ENCODE data around the gene DMD.

The DMD gene

DNA sequence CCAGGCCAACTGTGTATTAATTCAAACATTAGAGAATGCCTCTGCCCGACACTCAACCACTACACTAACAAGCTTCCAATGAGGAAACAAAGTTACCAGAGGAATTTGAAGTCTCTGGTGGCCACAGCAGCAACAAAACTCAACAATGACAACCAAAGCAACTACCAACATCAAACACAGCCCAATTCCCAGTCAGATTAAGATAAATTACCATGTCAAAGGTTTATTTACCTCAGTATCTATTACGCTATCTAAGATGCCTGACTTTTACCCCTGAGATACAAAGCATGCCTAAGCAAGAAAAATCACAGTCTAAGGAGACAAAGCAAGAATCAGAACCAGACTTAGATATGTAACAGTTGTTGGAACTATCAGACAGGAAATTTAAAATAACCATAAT lies 1909.4 kb downstream of the DMD start:
- TF ChIP-seq, protein P1, sequence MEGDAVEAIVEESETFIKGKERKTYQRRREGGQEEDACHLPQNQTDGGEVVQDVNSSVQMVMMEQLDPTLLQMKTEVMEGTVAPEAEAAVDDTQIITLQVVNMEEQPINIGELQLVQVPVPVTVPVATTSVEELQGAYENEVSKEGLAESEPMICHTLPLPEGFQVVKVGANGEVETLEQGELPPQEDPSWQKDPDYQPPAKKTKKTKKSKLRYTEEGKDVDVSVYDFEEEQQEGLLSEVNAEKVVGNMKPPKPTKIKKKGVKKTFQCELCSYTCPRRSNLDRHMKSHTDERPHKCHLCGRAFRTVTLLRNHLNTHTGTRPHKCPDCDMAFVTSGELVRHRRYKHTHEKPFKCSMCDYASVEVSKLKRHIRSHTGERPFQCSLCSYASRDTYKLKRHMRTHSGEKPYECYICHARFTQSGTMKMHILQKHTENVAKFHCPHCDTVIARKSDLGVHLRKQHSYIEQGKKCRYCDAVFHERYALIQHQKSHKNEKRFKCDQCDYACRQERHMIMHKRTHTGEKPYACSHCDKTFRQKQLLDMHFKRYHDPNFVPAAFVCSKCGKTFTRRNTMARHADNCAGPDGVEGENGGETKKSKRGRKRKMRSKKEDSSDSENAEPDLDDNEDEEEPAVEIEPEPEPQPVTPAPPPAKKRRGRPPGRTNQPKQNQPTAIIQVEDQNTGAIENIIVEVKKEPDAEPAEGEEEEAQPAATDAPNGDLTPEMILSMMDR (IDR thresholded peaks at IDR 0.05; ENCODE audit: insufficient read depth, low read depth, low read length, missing control alignments) = no peak
- no peak overlapping the region for H3K4me3 ChIP-seq (ENCODE audit: low read length)
- no peak for DNase-seq (ENCODE audit: low read depth)

DNA sequence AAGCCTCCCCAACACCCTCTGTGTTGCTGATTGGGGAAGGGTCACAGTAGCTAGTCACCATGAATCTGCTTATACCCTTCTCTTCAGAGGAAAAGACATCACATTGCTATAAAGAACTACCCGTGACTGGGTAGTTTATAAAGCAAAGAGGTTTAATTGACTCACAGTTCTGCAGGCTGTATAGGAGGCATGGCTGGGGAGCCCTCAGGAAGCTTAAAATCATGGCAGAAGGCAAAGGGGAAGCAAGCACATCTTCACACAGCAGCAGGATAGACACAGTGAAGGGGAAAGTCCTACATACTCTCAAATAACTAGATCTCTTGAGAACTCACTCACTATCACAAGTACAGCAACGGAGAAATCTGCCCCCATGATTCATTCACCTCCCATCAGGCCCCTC lies 1910.1 kb downstream of the DMD start:
- DNase-seq (ENCODE audit: low read depth) = no peak
- no peak overlapping the region for H3K4me3 ChIP-seq (ENCODE audit: low read length)
- TF ChIP-seq, protein P1 (IDR thresholded peaks at IDR 0.05; ENCODE audit: insufficient read depth, low read depth, low read length, missing control alignments) = no peak

DNA sequence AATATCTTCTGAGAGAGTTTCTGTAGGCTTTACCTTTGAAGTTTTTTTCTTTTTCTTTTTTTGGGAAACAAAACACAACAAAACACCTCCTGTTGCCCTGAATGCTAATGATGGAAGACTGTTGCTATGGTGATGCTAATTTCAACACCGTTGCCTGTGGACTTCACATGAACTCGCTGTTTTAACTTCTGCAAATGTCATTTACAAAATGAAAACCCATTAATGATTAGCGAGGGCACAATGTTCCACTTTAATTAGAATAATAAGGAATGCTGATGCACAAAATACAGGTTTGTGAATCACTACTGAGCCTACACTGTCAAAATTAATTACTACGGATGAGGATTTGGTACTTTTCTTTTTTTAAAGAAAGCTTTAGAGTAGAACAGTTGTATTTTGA lies 1912.4 kb downstream of the DMD start:
- TF ChIP-seq, protein P1 (IDR thresholded peaks at IDR 0.05; ENCODE audit: insufficient read depth, low read depth, low read length, missing control alignments) = no peak
- H3K4me3 ChIP-seq (ENCODE audit: low read length) = no peak overlapping the region
- DNase-seq (ENCODE audit: low read depth) = no peak

DNA sequence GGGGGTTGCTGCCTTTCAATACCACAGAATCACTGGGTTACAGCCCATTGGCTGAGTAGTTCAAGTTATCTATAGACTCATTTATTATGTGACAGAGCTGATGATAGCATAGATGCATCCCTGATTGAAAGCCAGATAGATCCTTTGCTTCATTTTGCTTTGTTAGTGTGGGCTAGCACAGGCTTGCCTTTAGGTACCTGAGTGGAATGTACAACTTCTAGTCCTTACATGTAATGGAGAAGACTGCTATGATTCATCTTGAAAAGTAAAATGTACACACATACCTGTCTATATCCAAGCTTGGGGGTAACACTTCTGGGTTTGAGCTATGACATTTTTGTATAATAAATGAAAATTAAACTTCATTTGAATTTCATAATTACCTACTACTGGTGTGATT lies 1913.5 kb downstream of the DMD start:
- peak; percentile 81 for DNase-seq (ENCODE audit: low read depth)
- TF ChIP-seq, protein P1 (IDR thresholded peaks at IDR 0.05; ENCODE audit: insufficient read depth, low read depth, low read length, missing control alignments) = no peak

DNA sequence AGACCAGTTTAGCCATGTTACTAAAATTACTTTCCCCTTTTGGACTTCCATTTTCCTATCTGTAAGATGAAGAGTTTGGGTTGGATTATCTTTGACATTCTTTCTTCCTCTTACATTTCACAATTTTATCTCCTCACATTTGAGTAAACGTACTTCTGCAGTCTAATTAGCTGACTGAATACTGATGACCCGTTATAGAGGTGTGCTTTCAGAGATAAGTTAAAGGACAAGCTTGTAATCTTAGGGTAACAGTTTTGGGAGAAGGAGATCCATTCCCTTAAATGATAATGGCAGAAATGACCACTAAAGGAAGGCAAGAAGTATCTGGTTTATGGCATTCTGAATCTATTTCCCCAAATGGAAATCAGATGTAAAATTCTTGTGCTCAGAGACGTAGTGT lies 1916.9 kb downstream of the DMD start:
- DNase-seq (ENCODE audit: low read depth) = no peak
- H3K4me3 ChIP-seq (ENCODE audit: low read length) = no peak overlapping the region
- TF ChIP-seq, protein P1 (IDR thresholded peaks at IDR 0.05; ENCODE audit: insufficient read depth, low read depth, low read length, missing control alignments) = no peak

More for the DNA sequence above, 1913.5 kb downstream of the DMD start:
- no peak overlapping the region for H3K4me3 ChIP-seq (ENCODE audit: low read length)

DNA sequence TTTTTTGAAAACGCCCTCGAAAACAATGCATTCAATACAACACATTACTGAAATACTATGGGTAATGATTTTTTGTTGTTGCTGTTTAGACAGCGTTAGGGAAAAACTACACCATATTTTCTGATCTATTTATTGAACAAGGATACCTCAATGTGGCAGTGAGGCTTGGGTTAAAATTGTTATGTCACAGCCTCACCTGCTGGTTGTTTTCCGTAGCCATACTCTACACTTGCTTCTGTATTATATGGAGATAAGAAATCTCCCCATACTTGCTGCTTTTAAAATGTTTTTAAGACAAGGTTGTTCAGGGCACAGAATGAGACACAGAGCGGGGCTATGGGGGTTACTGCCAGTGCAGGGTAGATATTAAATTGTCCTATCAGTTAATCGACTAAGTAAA lies 1917.9 kb downstream of the DMD start:
- TF ChIP-seq, protein P1 (IDR thresholded peaks at IDR 0.05; ENCODE audit: insufficient read depth, low read depth, low read length, missing control alignments) = peak; percentile 30

DNA sequence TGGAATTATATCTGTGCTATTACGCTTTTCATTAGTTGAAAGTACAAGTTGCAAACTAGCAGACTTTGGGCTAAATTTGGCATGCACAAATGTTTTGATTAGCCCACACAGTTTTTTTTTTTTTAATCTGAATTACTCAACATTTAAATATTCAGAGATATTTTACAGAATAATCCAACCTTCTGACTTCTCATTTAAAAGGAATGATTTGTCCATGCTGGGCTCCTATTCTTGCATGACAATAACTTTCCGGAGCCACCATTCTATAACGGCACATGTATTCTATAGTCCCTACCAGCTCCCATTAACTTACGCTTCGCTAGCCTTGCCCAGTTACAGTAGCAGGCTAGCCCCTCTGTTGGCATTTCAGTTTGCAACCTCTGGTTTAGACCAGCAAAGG lies 1920.2 kb downstream of the DMD start:
- TF ChIP-seq, protein P1 (IDR thresholded peaks at IDR 0.05; ENCODE audit: insufficient read depth, low read depth, low read length, missing control alignments) = no peak
- DNase-seq (ENCODE audit: low read depth) = no peak
- H3K4me3 ChIP-seq (ENCODE audit: low read length) = no peak overlapping the region

More for the DNA sequence above, 1917.9 kb downstream of the DMD start:
- no peak for DNase-seq (ENCODE audit: low read depth)
- no peak overlapping the region for H3K4me3 ChIP-seq (ENCODE audit: low read length)
